NOMO-1 treated with DMSO at 0.1 percent for 48 hours (cell line): ENCODE measurements around the gene RSAD2.
"Not testable (repeated sequence)": the region's sequence is repeated elsewhere in the genome, so short reads cannot be mapped to it uniquely, and the experiment has no call there.

Experiments
- DNase-seq: peaks from one replicate; lab custom pipeline; 2025; ENCODE audit not compliant: unreplicated experiment; lab: John Stamatoyannopoulos, UW

RSAD2 gene

GRCh38 chr2:6896930-6897759 lies 19.6 kb downstream of the RSAD2 start:
- peak; percentile 12 for DNase-seq

- DNase-seq: not testable (repeated sequence)
Observed at GRCh38 chr2:6902581-6902980, 25.0 kb downstream of the RSAD2 start.

GRCh38 chr2:6905668-6906067 lies 28.1 kb downstream of the RSAD2 start:
- no peak for DNase-seq

- no peak for DNase-seq
Observed at GRCh38 chr2:6906165-6906741, 28.7 kb downstream of the RSAD2 start.

GRCh38 chr2:6908291-6908690 lies 30.7 kb downstream of the RSAD2 start:
- no peak for DNase-seq

GRCh38 chr2:6909431-6910385 lies 32.1 kb downstream of the RSAD2 start:
- DNase-seq: peak; percentile 83

- DNase-seq: no peak
Observed at GRCh38 chr2:6911721-6912120, 34.1 kb downstream of the RSAD2 start.

- no peak for DNase-seq
Observed at GRCh38 chr2:6913415-6914157, 36.0 kb downstream of the RSAD2 start.

GRCh38 chr2:6914828-6915227 lies 37.3 kb downstream of the RSAD2 start:
- no peak for DNase-seq

GRCh38 chr2:6915399-6915798 lies 37.8 kb downstream of the RSAD2 start:
- no peak for DNase-seq

- DNase-seq: no peak
Observed at GRCh38 chr2:6916224-6916623, 38.6 kb downstream of the RSAD2 start.

GRCh38 chr2:6916736-6917070 lies 39.1 kb downstream of the RSAD2 start:
- DNase-seq: no peak

GRCh38 chr2:6917071-6917760 lies 39.6 kb downstream of the RSAD2 start, which contains the start of gene RNF144A:
RNF144A (plus strand) TSS chr2:6917412; CDS start chr2:6996927, 79,515 bp downstream.
- peak; percentile 30 for DNase-seq

- peak; percentile 30 for DNase-seq
Observed at GRCh38 chr2:6917761-6918421, 40.3 kb downstream of the RSAD2 start.

- DNase-seq: no peak
Observed at GRCh38 chr2:6919901-6920742, 42.5 kb downstream of the RSAD2 start.

- DNase-seq: no peak
Observed at GRCh38 chr2:6920743-6921064, 43.1 kb downstream of the RSAD2 start.

GRCh38 chr2:6921321-6921922 lies 43.8 kb downstream of the RSAD2 start:
- DNase-seq: no peak

- DNase-seq: no peak
Observed at GRCh38 chr2:6922201-6922656, 44.7 kb downstream of the RSAD2 start.
